Gastrocnemius medialis (tissue), 4 donors: ENCODE results near the gene TAF11L3.

ENCODE experiments used
- POLR2A ChIP-seq, 2 donors: fragments of 450-650 bp; IDR thresholded peaks; one replicate each; pipeline ENCODE4 v1.6.1; 2017; ENCODE audit warnings: antibody characterized with exemption in 2 of 2, mild to moderate bottlenecking in 2 of 2, moderate library complexity in 2 of 2
- TF ChIP-seq, protein P1 (sequence below), 5 experiments: fragments of 450-650 bp in 3 of 5; fragments of 200-600 bp in 2 of 5; sonication (generic) in 2 of 5; IDR thresholded peaks in 4 of 5; conservative IDR thresholded peaks in 1 of 5; 1 replicate in 4 of 5; 2 replicates in 1 of 5; pipeline ENCODE4 v1.5.1; 2016 to 2019; ENCODE audit warnings: antibody characterized with exemption in 5 of 5, mild to moderate bottlenecking in 3 of 5, moderate library complexity in 3 of 5

DNA sequence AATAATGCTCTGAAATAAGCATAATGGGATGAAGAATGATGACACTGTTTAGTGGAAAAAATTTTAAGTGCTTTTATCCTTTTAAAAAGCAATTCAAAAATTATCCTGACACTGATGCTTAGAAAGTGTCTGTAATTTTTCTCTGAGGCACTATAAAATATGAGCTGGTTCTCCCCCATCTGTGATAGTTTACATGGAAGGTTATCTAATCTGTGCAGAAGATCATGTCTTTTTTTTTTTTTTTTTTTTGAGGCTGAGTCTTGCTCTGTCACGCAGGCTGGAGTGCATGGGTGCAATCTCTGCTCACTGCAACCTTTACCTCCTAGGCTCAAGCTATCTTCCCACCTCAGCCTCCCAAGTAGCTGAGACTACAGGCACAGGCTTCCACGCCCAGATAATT, 35.4 kb upstream of the TAF11L3 start:
- TF ChIP-seq, protein P1, sequence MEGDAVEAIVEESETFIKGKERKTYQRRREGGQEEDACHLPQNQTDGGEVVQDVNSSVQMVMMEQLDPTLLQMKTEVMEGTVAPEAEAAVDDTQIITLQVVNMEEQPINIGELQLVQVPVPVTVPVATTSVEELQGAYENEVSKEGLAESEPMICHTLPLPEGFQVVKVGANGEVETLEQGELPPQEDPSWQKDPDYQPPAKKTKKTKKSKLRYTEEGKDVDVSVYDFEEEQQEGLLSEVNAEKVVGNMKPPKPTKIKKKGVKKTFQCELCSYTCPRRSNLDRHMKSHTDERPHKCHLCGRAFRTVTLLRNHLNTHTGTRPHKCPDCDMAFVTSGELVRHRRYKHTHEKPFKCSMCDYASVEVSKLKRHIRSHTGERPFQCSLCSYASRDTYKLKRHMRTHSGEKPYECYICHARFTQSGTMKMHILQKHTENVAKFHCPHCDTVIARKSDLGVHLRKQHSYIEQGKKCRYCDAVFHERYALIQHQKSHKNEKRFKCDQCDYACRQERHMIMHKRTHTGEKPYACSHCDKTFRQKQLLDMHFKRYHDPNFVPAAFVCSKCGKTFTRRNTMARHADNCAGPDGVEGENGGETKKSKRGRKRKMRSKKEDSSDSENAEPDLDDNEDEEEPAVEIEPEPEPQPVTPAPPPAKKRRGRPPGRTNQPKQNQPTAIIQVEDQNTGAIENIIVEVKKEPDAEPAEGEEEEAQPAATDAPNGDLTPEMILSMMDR (IDR thresholded peaks at IDR 0.05 in 4 of 5, conservative IDR thresholded peaks at IDR 0.05 in 1 of 5): no peak
- TF ChIP-seq POLR2A (IDR thresholded peaks at IDR 0.05): no peak
